Neutrophil (primary cell): Measurements from ENCODE around the gene PLEK.

Experiments used
- H3K27ac ChIP-seq: fragments of 200-600 bp; sonication (generic); 2 replicates; pipeline ENCODE4 v1.5.1; 2016; ENCODE audit warnings: mild to moderate bottlenecking, moderate library complexity
- H3K27me3 ChIP-seq: fragments of 200-600 bp; sonication (generic); 2 replicates; pipeline ENCODE4 v1.6.0; 2016; ENCODE audit warnings: mild to moderate bottlenecking
- H3K36me3 ChIP-seq: fragments of 200-600 bp; sonication (generic); 2 replicates; pipeline ENCODE4 v1.5.1; 2017
- H3K4me1 ChIP-seq, 2 experiments: fragments of 200-600 bp in 1 of 2; sonication (generic) in 1 of 2; 1 replicate in 1 of 2; 2 replicates in 1 of 2; pipeline versions ENCODE4 v1.5.1 to v1.6.1; 2013 to 2016; ENCODE audit warnings: low read depth in 1 of 2, low read length in 1 of 2, mild to moderate bottlenecking in 1 of 2, moderate library complexity in 1 of 2; ENCODE audit not compliant: control insufficient read depth in 1 of 2, insufficient read depth in 1 of 2
- H3K4me3 ChIP-seq, 2 experiments: fragments of 200-600 bp in 1 of 2; sonication (generic) in 1 of 2; 1 replicate in 1 of 2; 2 replicates in 1 of 2; pipeline ENCODE4 v1.5.1; 2013 to 2016; ENCODE audit warnings: low read depth in 1 of 2, low read length in 1 of 2, mild to moderate bottlenecking in 1 of 2, moderate library complexity in 1 of 2
- H3K9me3 ChIP-seq: fragments of 200-600 bp; sonication (generic); 2 replicates; pipeline ENCODE4 v1.5.1; 2016
- CTCF ChIP-seq: fragments of 200-600 bp; sonication (generic); IDR thresholded peaks from 2 replicates; pipeline ENCODE4 v1.5.1; 2016; ENCODE audit warnings: antibody characterized with exemption

The PLEK gene

DNA sequence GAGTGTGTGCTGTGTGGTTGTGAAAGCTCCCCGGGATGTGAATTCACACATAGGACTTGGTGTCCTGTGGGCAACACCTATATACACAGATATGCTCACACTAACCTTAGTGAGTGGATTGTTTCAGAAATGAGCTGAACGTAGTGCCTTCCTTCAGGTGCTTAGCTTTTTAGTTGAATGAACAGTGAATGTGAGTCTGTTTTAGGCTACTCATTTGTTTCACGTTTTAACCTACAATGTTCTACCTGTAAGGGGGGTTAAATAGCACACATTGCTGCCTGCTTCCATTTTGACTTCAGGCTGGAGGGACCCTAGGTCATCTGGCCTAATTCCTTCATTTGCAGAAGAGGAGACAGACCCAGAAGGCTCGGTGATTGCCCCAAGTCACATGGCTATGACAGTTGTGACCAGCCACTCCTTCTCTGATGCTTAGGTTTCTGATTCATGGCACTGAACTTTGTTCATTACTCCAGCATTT lies 1.0 kb downstream of the PLEK start:
- peak overlapping the region; percentile 97 for H3K27ac ChIP-seq
- no peaks in the 10 kb centered on the region for H3K27me3 ChIP-seq
- H3K4me3 ChIP-seq: peak overlapping the region; percentile 96 to 98
- no peaks in the 10 kb centered on the region for H3K9me3 ChIP-seq
- H3K36me3 ChIP-seq: peaks cover 11% of the 10 kb centered on the region
- peaks cover 74 to 82% of the 10 kb centered on the region in 2 experiments for H3K4me1 ChIP-seq
- TF ChIP-seq CTCF: no peak

- TF ChIP-seq CTCF: no peak
- H3K4me3 ChIP-seq: peak overlapping the region; percentile 96 to 98
- H3K36me3 ChIP-seq: peaks cover 21% of the 10 kb centered on the region
- no peaks in the 10 kb centered on the region for H3K27me3 ChIP-seq
- H3K27ac ChIP-seq: peak overlapping the region; percentile 97
- H3K4me1 ChIP-seq: peaks cover 79 to 89% of the 10 kb centered on the region in 2 experiments
- no peaks in the 10 kb centered on the region for H3K9me3 ChIP-seq
These were observed 3.0 kb downstream of the PLEK start for GRCh38 chr2:68367953-68368653.

GRCh38 chr2:68368654-68369336 lies 3.7 kb downstream of the PLEK start:
- Histone ChIP-seq H3K4me1 (peaks cover 78 to 85% of the 10 kb centered on the region in 2 experiments), H3K36me3 (peaks cover 24% of the 10 kb centered on the region), H3K27ac (peak overlapping the region; percentile 97), H3K4me3 (peak overlapping the region; percentile 96 to 98), H3K9me3 (no peaks in the 10 kb centered on the region), H3K27me3 (no peaks in the 10 kb centered on the region)
- TF ChIP-seq CTCF: no peak

GRCh38 chr2:68369337-68369734 lies 4.3 kb downstream of the PLEK start:
- Histone ChIP-seq H3K4me1 (peaks cover 78 to 85% of the 10 kb centered on the region in 2 experiments), H3K27ac (peak overlapping the region; percentile 97)

DNA sequence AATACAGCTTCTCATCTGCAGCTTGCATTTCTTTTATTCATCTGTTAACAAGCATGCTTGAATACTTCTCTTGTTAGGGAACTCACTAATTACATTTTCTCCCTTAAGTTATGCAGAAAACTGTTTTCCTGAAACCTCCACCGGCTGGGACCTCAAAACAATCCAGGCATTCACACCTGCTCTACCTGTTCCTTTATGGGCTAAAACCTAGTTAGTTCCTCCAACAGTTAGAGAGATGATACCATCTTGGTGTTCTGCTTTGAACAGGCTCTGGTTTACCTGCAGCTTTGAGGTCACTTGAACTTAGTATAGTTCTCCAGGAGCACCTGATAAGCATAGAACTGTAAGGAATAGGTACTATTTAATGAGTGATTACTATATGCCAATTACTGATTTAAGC lies 6.1 kb downstream of the PLEK start:
- no peaks in the 10 kb centered on the region for H3K9me3 ChIP-seq
- peak overlapping the region; percentile 96 to 98 for H3K4me3 ChIP-seq
- H3K27ac ChIP-seq: peak overlapping the region; percentile 97
- peaks cover 35% of the 10 kb centered on the region for H3K36me3 ChIP-seq
- peaks cover 86 to 94% of the 10 kb centered on the region in 2 experiments for H3K4me1 ChIP-seq
- TF ChIP-seq CTCF: no peak
- H3K27me3 ChIP-seq: no peaks in the 10 kb centered on the region

More at GRCh38 chr2:68369337-68369734, 4.3 kb downstream of the PLEK start:
- Histone ChIP-seq H3K27me3 (no peaks in the 10 kb centered on the region), H3K36me3 (peaks cover 30% of the 10 kb centered on the region), H3K4me3 (peak overlapping the region; percentile 96 to 98), H3K9me3 (no peaks in the 10 kb centered on the region)
- no peak for TF ChIP-seq CTCF
